H1 (cell line): Measurements from ENCODE around the gene ZNF608. TPM values are rescaled to one million over a fixed set of nuclear protein-coding genes. Genes with fewer than 3 reads are reported as not detected.

Experiments
- CTCF ChIA-PET: fragments of 300-600 bp; sonication (Branson Sonifier 250); formaldehyde crosslinking; loops from one replicate; lab custom pipeline; 2021; ENCODE audit not compliant: partially characterized antibody; lab: Charles Lee
- POLR2A ChIA-PET: fragments of 300-600 bp; sonication (Branson Sonifier 250); formaldehyde crosslinking; loops from one replicate; lab custom pipeline; 2021; ENCODE audit warnings: inconsistent platforms; ENCODE audit not compliant: partially characterized antibody; lab: Charles Lee
- DNase-seq, 2 experiments: peaks; one replicate each; pipeline versions ENCODE4 v3.0.0 to v3.0.0-alpha.2; 2010 to 2022; ENCODE audit warnings: low spot score in 2 of 2, low read depth in 1 of 2, mixed read lengths in 1 of 2
- FAIRE-seq: peaks from 2 replicates; lab custom pipeline; 2011; peaks lifted over from hg19 to GRCh38; lab: Jason Lieb, UNC
- H2AFZ ChIP-seq: 2 replicates; pipeline ENCODE4 v1.8.1; 2012; ENCODE audit warnings: low read length, inconsistent platforms
- H2AK5ac ChIP-seq: 2 replicates; pipeline ENCODE4 v1.6.1; 2013; ENCODE audit warnings: low read depth, low read length
- H2BK120ac ChIP-seq: replicated peaks from 2 replicates; pipeline ENCODE3; 2013; ENCODE audit warnings: low read depth, low read length, inconsistent platforms
- H2BK12ac ChIP-seq: 2 replicates; pipeline ENCODE4 v1.6.1; 2013; ENCODE audit warnings: low read depth, low read length
- H2BK15ac ChIP-seq: 2 replicates; pipeline ENCODE4 v1.6.1; 2013; ENCODE audit warnings: low read length
- H2BK20ac ChIP-seq: 2 replicates; pipeline ENCODE4 v1.6.1; 2013; ENCODE audit warnings: low read length
- H2BK5ac ChIP-seq: 2 replicates; pipeline ENCODE4 v1.6.1; 2013; ENCODE audit warnings: low read depth, low read length
- H3K14ac ChIP-seq: 2 replicates; pipeline ENCODE4 v1.6.1; 2013; ENCODE audit warnings: inconsistent platforms; ENCODE audit not compliant: insufficient read length
- H3K18ac ChIP-seq: 2 replicates; pipeline ENCODE4 v1.6.1; 2013; ENCODE audit warnings: low read length; ENCODE audit errors: extremely low read depth
- H3K23ac ChIP-seq: 2 replicates; pipeline ENCODE4 v1.6.1; 2013; ENCODE audit warnings: inconsistent platforms; ENCODE audit not compliant: insufficient read length
- H3K23me2 ChIP-seq: 2 replicates; pipeline ENCODE4 v1.6.1; 2013; ENCODE audit warnings: low read depth, low read length
- H3K27ac ChIP-seq: 2 replicates; pipeline ENCODE4 v1.6.1; 2011; ENCODE audit warnings: low read depth, low read length, inconsistent platforms
- H3K27me3 ChIP-seq, 4 experiments: replicated peaks in 1 of 4; 1 replicate in 1 of 4; 2 replicates in 3 of 4; pipeline versions ENCODE4 v1.6.1 to v1.8.1; 2011 to 2013; ENCODE audit warnings: low read length in 3 of 4, mild to moderate bottlenecking in 3 of 4, inconsistent platforms in 2 of 4, mixed read lengths in 2 of 4, moderate library complexity in 1 of 4; ENCODE audit not compliant: control insufficient read depth in 3 of 4, insufficient read depth in 3 of 4; ENCODE audit errors: extremely low read depth in 1 of 4
- H3K36me3 ChIP-seq, 4 experiments: 2 replicates each; pipeline versions ENCODE4 v1.6.1 to v1.8.1; 2011 to 2013; ENCODE audit warnings: mild to moderate bottlenecking in 4 of 4, low read length in 3 of 4, moderate library complexity in 2 of 4, control low read depth in 1 of 4, inconsistent platforms in 1 of 4; ENCODE audit not compliant: insufficient read depth in 4 of 4, control insufficient read depth in 2 of 4
- H3K4ac ChIP-seq: replicated peaks from 2 replicates; pipeline ENCODE3; 2013; ENCODE audit warnings: low read length, low read depth, mixed read lengths, inconsistent platforms; ENCODE audit not compliant: insufficient read length
- H3K4me1 ChIP-seq, 4 experiments: replicated peaks in 1 of 4; 1 replicate in 1 of 4; 2 replicates in 3 of 4; pipeline versions ENCODE4 v1.6.1 to v1.8.1; 2011 to 2013; ENCODE audit warnings: low read length in 3 of 4, inconsistent platforms in 2 of 4, mixed read lengths in 1 of 4; ENCODE audit not compliant: insufficient read depth in 4 of 4, control insufficient read depth in 3 of 4
- H3K4me2 ChIP-seq, 2 experiments: 2 replicates each; pipeline versions ENCODE4 v1.6.1 to v1.8.1; 2011 to 2013; ENCODE audit warnings: low read depth in 2 of 2, low read length in 2 of 2, control low read depth in 1 of 2, inconsistent platforms in 1 of 2, mild to moderate bottlenecking in 1 of 2; ENCODE audit not compliant: insufficient read depth in 1 of 2
- H3K4me3 ChIP-seq, 4 experiments: fragments of 200-600, 300-600 bp in 1 of 4; sonication (generic), shearing (Covaris generic), sonication (Bioruptor Twin) in 1 of 4; 2 replicates each; pipeline versions ENCODE4 v1.5.1 to v1.8.1; 2011 to 2016; ENCODE audit warnings: low read length in 4 of 4, low read depth in 3 of 4, control low read depth in 2 of 4, inconsistent platforms in 2 of 4, mild to moderate bottlenecking in 2 of 4, mixed read lengths in 1 of 4, moderate library complexity in 1 of 4; ENCODE audit not compliant: insufficient read depth in 2 of 4; ENCODE audit errors: extremely low read depth in 1 of 4
- H3K56ac ChIP-seq: replicated peaks from 2 replicates; pipeline ENCODE3; 2013; ENCODE audit warnings: low read depth, mild to moderate bottlenecking, mixed read lengths, low read length, inconsistent platforms; ENCODE audit not compliant: insufficient read length
- H3K79me1 ChIP-seq: 2 replicates; pipeline ENCODE4 v1.6.1; 2013; ENCODE audit warnings: low read depth, low read length, control low read depth
- H3K79me2 ChIP-seq, 2 experiments: 2 replicates each; pipeline versions ENCODE4 v1.6.1 to v1.8.1; 2012 to 2013; ENCODE audit warnings: low read length in 2 of 2, mild to moderate bottlenecking in 2 of 2, inconsistent platforms in 1 of 2; ENCODE audit not compliant: insufficient read depth in 2 of 2, control insufficient read depth in 1 of 2
- H3K9ac ChIP-seq, 4 experiments: replicated peaks in 1 of 4; 1 replicate in 1 of 4; 2 replicates in 3 of 4; pipeline versions ENCODE4 v1.6.1 to v1.8.1; 2011 to 2013; ENCODE audit warnings: low read depth in 3 of 4, low read length in 3 of 4, control low read depth in 2 of 4, mild to moderate bottlenecking in 2 of 4, moderate library complexity in 2 of 4, inconsistent platforms in 1 of 4; ENCODE audit errors: extremely low read depth in 1 of 4
- H3K9me3 ChIP-seq, 2 experiments: 2 replicates each; pipeline versions ENCODE4 v1.6.1 to v1.8.1; 2012 to 2013; ENCODE audit warnings: mild to moderate bottlenecking in 2 of 2, moderate library complexity in 2 of 2, control low read depth in 1 of 2, inconsistent platforms in 1 of 2, low read depth in 1 of 2, low read length in 1 of 2, mixed read lengths in 1 of 2; ENCODE audit not compliant: insufficient read depth in 2 of 2
- H4K20me1 ChIP-seq, 2 experiments: replicated peaks in 1 of 2; 2 replicates each; pipeline versions ENCODE3 to v1.8.1; 2011 to 2013; ENCODE audit warnings: inconsistent platforms in 2 of 2, low read length in 2 of 2, mild to moderate bottlenecking in 1 of 2; ENCODE audit not compliant: insufficient read depth in 2 of 2, control insufficient read depth in 1 of 2
- H4K5ac ChIP-seq: 2 replicates; pipeline ENCODE4 v1.6.1; 2013; ENCODE audit warnings: low read length, low read depth, mixed read lengths, inconsistent platforms; ENCODE audit not compliant: insufficient read length
- H4K8ac ChIP-seq: 2 replicates; pipeline ENCODE4 v1.8.0; 2013; ENCODE audit warnings: mild to moderate bottlenecking, moderate library complexity, low read length, inconsistent platforms; ENCODE audit not compliant: insufficient read depth; ENCODE audit errors: extremely low read depth
- H4K91ac ChIP-seq: replicated peaks from 2 replicates; pipeline ENCODE3; 2013; ENCODE audit warnings: low read length, mixed read lengths, inconsistent platforms; ENCODE audit not compliant: insufficient read length
- CTBP2 ChIP-seq: IDR thresholded peaks from 2 replicates; pipeline ENCODE4 v1.7.0; 2011; ENCODE audit warnings: borderline replicate concordance, mild to moderate bottlenecking, moderate library complexity, mixed read lengths, low read length; ENCODE audit not compliant: insufficient read depth, insufficient read length
- KDM4A ChIP-seq: IDR thresholded peaks from one replicate; pipeline ENCODE4 v1.7.1; 2012; ENCODE audit warnings: low read depth, mild to moderate bottlenecking, moderate library complexity, low read length, inconsistent platforms; ENCODE audit not compliant: severe bottlenecking
- NRF1 ChIP-seq: IDR thresholded peaks from 2 replicates; pipeline ENCODE4 v1.6.1; 2011; ENCODE audit warnings: mild to moderate bottlenecking, low read depth, low read length, improper control_type of control experiment
- RNF2 ChIP-seq: fragments of 200-900, 300-1000 bp; sonication (generic); IDR thresholded peaks from 2 replicates; pipeline ENCODE4 v1.7.1; 2016; ENCODE audit warnings: borderline replicate concordance, low read depth, mild to moderate bottlenecking, antibody characterized with exemption, low read length; ENCODE audit not compliant: poor library complexity, severe bottlenecking; ENCODE audit errors: missing control alignments
- SRF ChIP-seq: IDR thresholded peaks from 2 replicates; pipeline ENCODE4 v1.6.1; 2011; ENCODE audit warnings: mild to moderate bottlenecking, low read depth, low read length, moderate library complexity
- WGBS, 2 experiments: shearing (Covaris generic) in 1 of 2; methylation state at CpG; one replicate each; pipeline versions ENCODE4 v1.1.6 to v1.1.7; 2013 to 2015; ENCODE audit warnings: low lambda C conversion rate in 2 of 2, mixed read lengths in 2 of 2, inconsistent platforms in 1 of 2, low coverage in 1 of 2, missing lambda C conversion rate in 1 of 2; ENCODE audit not compliant: insufficient replicate concordance in 2 of 2, insufficient coverage in 1 of 2, insufficient read length in 1 of 2; ENCODE audit errors: extremely low coverage in 1 of 2, missing lambda C conversion rate in 1 of 2; 5-methylcytosine and 5-hydroxymethylcytosine counted together
- polyA plus RNA-seq, 7 experiments: library from polyadenylated mRNA; depleted of rRNA in 3 of 7; stranded (reverse) in 5 of 7; unstranded in 2 of 7; fragments of >200 nt in 5 of 7; fragments of 200-250 nt in 2 of 7; gene quantifications; 1 replicate in 5 of 7; 2 replicates in 1 of 7; 4 replicates in 1 of 7; pipeline versions ENCODE4 v1.2.1 to v1.2.3, GENCODE V29; 2011 to 2013; ENCODE audit warnings: missing spikeins in 2 of 7, mixed read lengths in 2 of 7
- total RNA-seq: library from RNA; stranded (reverse); fragmentation: NEBNext Ultra II Directional; extraction: Animal tissue kit (Norgen Biotek cat#: 25700); gene quantifications from 2 replicates; pipeline ENCODE4 v1.2.1, GENCODE V29; 2021
- TF ChIP-seq, protein P1 (sequence below): IDR thresholded peaks from 2 replicates; pipeline ENCODE4 v1.6.1; 2011; ENCODE audit warnings: low read length, improper control_type of control experiment

The ZNF608 gene
- total and polyA plus RNA-seq, 2 of the 8 experiments (the other 6 are each of a cell fraction or from before 2014, with no cell fraction given): 17.2 to 40.8 TPM

- H3K4me3 ChIP-seq: no peak overlapping the region
- POLR2A ChIA-PET: interaction anchor here (0.6 to 2.3 kb wide), 2 partner anchors 12 to 714 kb away, joined by 3 to 5 read pairs; no protein-coding TSS in a partner anchor
- peaks cover 0 to 35% (median 21%) of the 10 kb centered on the region in 4 experiments; a peak in 6 of 7 replicates for H3K4me1 ChIP-seq
- H3K79me2 ChIP-seq: peaks cover 12 to 94% of the 10 kb centered on the region in 2 experiments; a peak in 3 of 4 replicates
- H3K4ac ChIP-seq: no peak overlapping the region
- H3K14ac ChIP-seq: no peak overlapping the region
- H3K56ac ChIP-seq: no peak overlapping the region
- H2BK5ac ChIP-seq: no peak overlapping the region
- no peak overlapping the region for H3K9ac ChIP-seq
- peaks cover 9% of the 10 kb centered on the region; the same call in 1 of the 2 replicates for H3K79me1 ChIP-seq
- H3K4me2 ChIP-seq: no peak overlapping the region
- H2AFZ ChIP-seq: no peak overlapping the region
- peaks cover 0 to 2% of the 10 kb centered on the region in 2 experiments for H4K20me1 ChIP-seq
- CTCF ChIA-PET: interaction anchor here (1.0 kb wide), 1 partner anchor 10 kb away, joined by 3 read pairs; no protein-coding TSS in a partner anchor
- DNase-seq (no peak), FAIRE-seq (no peak)
- no peak overlapping the region for H3K27ac ChIP-seq
- WGBS, 2 experiments: 94% methylated on average over 1 of the region's 1 CpG; no CpG with 5 or more reads in 1 of the 2 experiments
- H3K36me3 ChIP-seq: peaks cover 0 to 5% (median 0%) of the 10 kb centered on the region in 4 experiments; a peak in 2 of 8 replicates
- no peak overlapping the region for H2BK20ac ChIP-seq
- no peaks in the 10 kb centered on the region for H3K23me2 ChIP-seq
- no peak overlapping the region for H2BK15ac ChIP-seq
- H3K18ac ChIP-seq: no peak overlapping the region; the same call in 1 of the 2 replicates
- no peaks in the 10 kb centered on the region for H3K9me3 ChIP-seq
- H4K5ac ChIP-seq: no peak overlapping the region
- H2BK120ac ChIP-seq: no peak overlapping the region
- no peak overlapping the region for H2AK5ac ChIP-seq
- H3K27me3 ChIP-seq: peaks cover 0 to 1% (median 0%) of the 10 kb centered on the region in 4 experiments; a peak in 1 of 7 replicates
- no peak overlapping the region for H4K8ac ChIP-seq
- no peak overlapping the region for H4K91ac ChIP-seq
- no peak overlapping the region for H2BK12ac ChIP-seq
- H3K23ac ChIP-seq: no peak overlapping the region
- no peak for TF ChIP-seq KDM4A
- no peak for TF ChIP-seq SRF
- no peak for TF ChIP-seq NRF1
- no peak for TF ChIP-seq RNF2
- no peak for TF ChIP-seq CTBP2
- TF ChIP-seq, protein P1, sequence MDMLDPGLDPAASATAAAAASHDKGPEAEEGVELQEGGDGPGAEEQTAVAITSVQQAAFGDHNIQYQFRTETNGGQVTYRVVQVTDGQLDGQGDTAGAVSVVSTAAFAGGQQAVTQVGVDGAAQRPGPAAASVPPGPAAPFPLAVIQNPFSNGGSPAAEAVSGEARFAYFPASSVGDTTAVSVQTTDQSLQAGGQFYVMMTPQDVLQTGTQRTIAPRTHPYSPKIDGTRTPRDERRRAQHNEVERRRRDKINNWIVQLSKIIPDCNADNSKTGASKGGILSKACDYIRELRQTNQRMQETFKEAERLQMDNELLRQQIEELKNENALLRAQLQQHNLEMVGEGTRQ: no peak
Measured at GRCh38 chr5:124698770-124699169, 47.7 kb downstream of the ZNF608 start.
